Smooth muscle cell (in vitro differentiated cells): ENCODE results near the gene MAMDC4. TPM values are rescaled to one million over a fixed set of nuclear protein-coding genes. Genes with fewer than 3 reads are reported as not detected.
A peak's percentile ranks its signal among the peaks of the same experiment; 100 is the strongest.

Experiments used
- DNase-seq: peaks from one replicate; lab custom pipeline; 2025; ENCODE audit not compliant: unreplicated experiment; lab: John Stamatoyannopoulos, UW
- H2AFZ ChIP-seq: fragments of 200-600 bp; sonication (generic); 2 replicates; pipeline ENCODE4 v1.6.0; 2016; ENCODE audit warnings: antibody characterized with exemption, low read depth, mild to moderate bottlenecking
- H3F3A ChIP-seq: fragments of 200-600 bp; sonication (generic); 2 replicates; pipeline ENCODE4 v1.6.0; 2017; ENCODE audit warnings: antibody characterized with exemption, low read depth
- H3K27ac ChIP-seq: fragments of 200-600 bp; sonication (generic); 2 replicates; pipeline ENCODE4 v1.5.1; 2016; ENCODE audit warnings: low read depth, mild to moderate bottlenecking
- H3K27me3 ChIP-seq: fragments of 200-600 bp; sonication (generic); 2 replicates; pipeline ENCODE4 v1.6.1; 2016; ENCODE audit warnings: low read depth, mild to moderate bottlenecking
- H3K36me3 ChIP-seq: fragments of 200-600 bp; sonication (generic); 2 replicates; pipeline ENCODE4 v1.5.1; 2016; ENCODE audit warnings: low read depth
- H3K4me1 ChIP-seq: fragments of 200-600 bp; sonication (generic); 2 replicates; pipeline ENCODE4 v1.5.1; 2016; ENCODE audit warnings: low read depth
- H3K4me2 ChIP-seq: fragments of 200-600 bp; sonication (generic); 2 replicates; pipeline ENCODE4 v1.6.0; 2016; ENCODE audit warnings: mild to moderate bottlenecking
- H3K4me3 ChIP-seq: fragments of 200-600 bp; sonication (generic); 2 replicates; pipeline ENCODE4 v1.5.1; 2016; ENCODE audit warnings: mild to moderate bottlenecking
- H3K79me2 ChIP-seq: fragments of 200-600 bp; sonication (generic); 2 replicates; pipeline ENCODE4 v1.6.0; 2016; ENCODE audit warnings: low read depth, mild to moderate bottlenecking
- H3K9ac ChIP-seq: fragments of 200-600 bp; sonication (generic); 2 replicates; pipeline ENCODE4 v1.6.0; 2016; ENCODE audit warnings: low read depth
- H3K9me3 ChIP-seq: fragments of 200-600 bp; sonication (generic); replicated peaks from 2 replicates; pipeline ENCODE4 v1.5.1; 2016; ENCODE audit warnings: low read depth
- H4K20me1 ChIP-seq: fragments of 200-600 bp; sonication (generic); 2 replicates; pipeline ENCODE4 v1.6.0; 2016; ENCODE audit warnings: low read depth
- CTCF ChIP-seq: fragments of 200-600 bp; sonication (generic); IDR thresholded peaks from 2 replicates; pipeline ENCODE4 v1.5.1; 2017; ENCODE audit warnings: borderline replicate concordance, mild to moderate bottlenecking, antibody characterized with exemption; ENCODE audit not compliant: insufficient read depth, poor library complexity, severe bottlenecking
- WGBS: methylation state at CpG from one replicate; pipeline ENCODE4 v1.1.7; 2016; ENCODE audit warnings: low lambda C conversion rate; 5-methylcytosine and 5-hydroxymethylcytosine counted together
- polyA plus RNA-seq: library from polyadenylated mRNA; unstranded; fragments of >200 nt; fragmentation: Nextera tagmentation; extraction: Ambion mirVana; gene quantifications from 2 replicates; pipeline ENCODE4 v1.2.1, GENCODE V29; 2016
- total RNA-seq: library from RNA; depleted of rRNA; stranded (reverse); fragments of >200 nt; gene quantifications from 2 replicates; pipeline ENCODE4 v1.2.3, GENCODE V29; 2014

MAMDC4 gene
- total and polyA plus RNA-seq, 2 experiments from 2014 or later, result 3.8 to 7.5 TPM

DNA sequence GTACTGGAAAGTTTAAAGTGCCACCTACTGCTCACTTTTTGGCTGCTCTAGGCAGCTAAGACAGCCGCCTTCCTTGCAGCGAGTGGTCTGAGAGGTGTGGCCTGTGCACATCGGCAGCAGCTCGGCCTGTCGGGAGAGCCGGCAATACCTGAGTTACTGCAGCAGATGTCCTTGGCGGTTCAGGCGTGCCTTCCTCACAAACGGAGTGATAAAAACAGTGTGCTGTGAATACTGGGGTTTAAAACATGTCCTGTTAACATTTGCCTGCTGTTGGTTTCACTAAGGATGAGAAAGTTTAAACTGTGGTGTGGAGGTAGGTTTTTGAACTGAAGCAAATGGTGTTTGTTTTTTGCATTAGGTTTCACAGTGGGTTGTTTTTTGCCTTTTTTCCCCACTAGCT is 47.0 kb downstream of the MAMDC4 start:
- Histone ChIP-seq H3F3A (no peaks in the 10 kb centered on the region), H3K79me2 (peaks cover 19% of the 10 kb centered on the region), H3K9ac (no peak overlapping the region), H4K20me1 (peaks cover 33% of the 10 kb centered on the region), H2AFZ (no peak overlapping the region), H3K27me3 (no peaks in the 10 kb centered on the region), H3K36me3 (no peaks in the 10 kb centered on the region), H3K27ac (no peak overlapping the region), H3K4me1 (peaks cover 4% of the 10 kb centered on the region), H3K9me3 (no peaks in the 10 kb centered on the region), H3K4me2 (no peak overlapping the region), H3K4me3 (no peak overlapping the region)
- 94% methylated on average over 9 of the region's 9 CpGs for WGBS
- no peak for TF ChIP-seq CTCF
- no peak for DNase-seq

DNA sequence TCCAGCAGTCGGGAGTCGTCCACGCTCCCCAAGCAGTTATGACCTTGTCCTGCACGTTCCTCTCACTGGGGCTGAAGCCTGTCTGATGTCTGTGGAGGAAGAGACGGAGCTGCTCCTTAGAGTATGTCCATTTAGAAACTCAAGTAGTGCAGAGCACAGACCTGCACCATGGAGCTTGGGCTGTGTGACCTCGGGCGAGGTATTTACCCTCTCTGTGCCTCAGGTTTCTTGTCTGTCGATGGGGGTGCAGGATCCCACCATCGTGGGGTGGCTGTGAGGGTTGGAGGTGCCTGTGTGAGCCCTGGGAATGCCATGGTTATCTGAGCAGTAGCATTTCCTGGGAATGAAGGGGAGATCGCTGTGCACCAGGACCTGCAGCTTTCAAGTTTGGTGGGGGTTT is 48.4 kb downstream of the MAMDC4 start:
- no peak overlapping the region for H3K4me2 ChIP-seq
- H3F3A ChIP-seq, result no peaks in the 10 kb centered on the region
- DNase-seq, result no peak
- H2AFZ ChIP-seq, result no peak overlapping the region
- no peaks in the 10 kb centered on the region for H3K36me3 ChIP-seq
- WGBS, result 96% methylated on average over 10 of the region's 10 CpGs
- no peak for TF ChIP-seq CTCF
- no peak overlapping the region for H3K9ac ChIP-seq
- H3K4me1 ChIP-seq, result peaks cover 4% of the 10 kb centered on the region
- H3K27ac ChIP-seq, result no peak overlapping the region
- H3K4me3 ChIP-seq, result no peak overlapping the region
- no peaks in the 10 kb centered on the region for H3K9me3 ChIP-seq
- peaks cover 20% of the 10 kb centered on the region for H4K20me1 ChIP-seq
- peaks cover 9% of the 10 kb centered on the region for H3K79me2 ChIP-seq
- H3K27me3 ChIP-seq, result no peaks in the 10 kb centered on the region

DNA sequence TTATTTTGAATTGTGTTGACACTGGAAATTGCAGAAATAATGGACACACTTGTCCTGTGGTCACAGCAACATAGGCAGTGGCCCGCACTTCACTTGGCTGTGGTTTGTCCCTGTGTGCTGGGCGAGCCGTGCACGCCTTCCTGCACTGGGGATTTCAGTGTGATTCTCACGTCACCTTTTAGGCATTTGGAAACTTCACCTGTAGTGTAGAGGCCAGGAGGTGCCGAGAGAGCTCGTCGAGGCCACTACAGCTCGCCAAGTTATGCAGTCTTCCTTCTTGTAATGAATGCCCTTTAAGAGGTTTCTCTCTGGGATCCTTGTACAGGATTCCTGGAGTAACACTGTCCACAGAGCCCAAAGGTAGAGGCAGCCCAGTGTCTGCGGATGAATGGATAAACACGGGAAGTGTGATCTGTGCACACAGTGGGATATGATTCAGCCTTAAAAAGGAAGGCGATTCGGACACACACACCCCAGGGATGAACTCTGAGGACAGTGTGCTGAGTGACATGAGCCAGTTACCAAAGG is 48.9 kb downstream of the MAMDC4 start:
- Histone ChIP-seq H4K20me1 (peaks cover 15% of the 10 kb centered on the region), H3K36me3 (no peaks in the 10 kb centered on the region), H3K9me3 (no peaks in the 10 kb centered on the region), H3F3A (no peaks in the 10 kb centered on the region), H3K4me2 (no peak overlapping the region), H3K9ac (no peak overlapping the region), H2AFZ (no peak overlapping the region), H3K27me3 (no peaks in the 10 kb centered on the region), H3K4me3 (no peak overlapping the region), H3K4me1 (peaks cover 4% of the 10 kb centered on the region), H3K27ac (peak overlapping the region; percentile 88), H3K79me2 (peaks cover 4% of the 10 kb centered on the region)
- TF ChIP-seq CTCF, result no peak
- WGBS, result 92% methylated on average over 13 of the region's 13 CpGs
- DNase-seq, result no peak

GRCh38 chr9:136901516-136902258 is 49.5 kb downstream of the MAMDC4 start:
- no peak for DNase-seq
- TF ChIP-seq CTCF, result no peak
- 83% methylated on average over 20 of the region's 20 CpGs for WGBS
- Histone ChIP-seq H4K20me1 (peaks cover 11% of the 10 kb centered on the region), H3K36me3 (no peaks in the 10 kb centered on the region), H3K4me2 (peak overlapping the region; percentile 37), H3K27me3 (no peaks in the 10 kb centered on the region), H3F3A (no peaks in the 10 kb centered on the region), H2AFZ (no peak overlapping the region), H3K79me2 (no peaks in the 10 kb centered on the region), H3K4me3 (no peak overlapping the region), H3K27ac (peak overlapping the region; percentile 88), H3K9me3 (no peaks in the 10 kb centered on the region), H3K4me1 (peaks cover 4% of the 10 kb centered on the region), H3K9ac (peak overlapping the region; percentile 74)
